ENCODE data around the gene KIF17. TPM values are rescaled to one million over a fixed set of nuclear protein-coding genes. Genes with fewer than 3 reads are reported as not detected.

Gene KIF17
- total RNA-seq, 1 donor from 2014 or later = not detected

DNA sequence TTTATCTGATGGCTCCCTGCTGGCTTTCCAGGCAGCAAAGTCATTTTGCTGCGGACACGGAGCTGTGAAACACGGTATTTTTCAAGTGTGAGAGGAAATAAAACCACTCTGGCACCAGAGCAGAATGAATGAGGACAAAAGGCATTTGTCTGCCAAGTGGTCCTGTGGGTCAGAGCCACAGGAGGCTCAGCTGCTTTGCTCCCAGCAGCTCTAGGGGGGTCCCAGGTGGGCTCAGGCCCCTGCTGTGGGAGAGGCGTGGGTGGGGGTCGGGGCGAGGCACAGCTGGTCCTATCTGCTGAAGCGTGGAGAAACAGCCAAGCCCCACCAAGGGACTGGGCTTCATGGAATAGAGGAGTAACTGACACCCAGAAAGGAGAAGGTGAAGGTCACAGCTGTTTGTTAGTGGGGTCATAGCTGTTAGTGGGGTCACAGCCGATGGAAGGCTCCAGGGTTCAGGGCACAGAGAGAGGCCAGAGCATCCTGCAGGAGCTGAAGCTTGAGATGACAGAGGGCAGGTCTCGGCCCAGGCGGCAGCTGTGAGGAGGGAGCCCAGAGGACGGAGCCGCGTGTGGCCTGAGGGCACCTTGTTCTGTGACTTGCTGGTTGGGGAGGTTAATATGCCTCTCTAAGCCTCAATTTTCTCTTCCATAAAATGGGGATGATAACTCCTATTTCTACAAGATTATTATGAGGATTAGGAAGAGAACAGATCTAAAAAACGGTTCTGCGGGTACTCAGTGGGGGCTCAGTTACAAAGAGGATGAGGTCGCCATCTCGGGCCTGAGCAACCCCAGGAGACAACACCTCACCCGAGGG lies 7.1 kb downstream of the KIF17 start:
- intact Hi-C loops (cut with micrococcal nuclease) = no loop called here
- Mint-ChIP-seq H3K27ac (no peak overlapping the region), H3K4me3 (no peak overlapping the region), H3K36me3 (ENCODE audit: low read depth) (no peaks in the 10 kb centered on the region), H3K4me1 (no peaks in the 10 kb centered on the region), H3K9me3 (no peaks in the 10 kb centered on the region), H3K27me3 (peaks cover 5% of the 10 kb centered on the region)
- no peak for DNase-seq

GRCh38 chr1:20709868-20710267 lies 7.9 kb downstream of the KIF17 start:
- H3K9me3 Mint-ChIP-seq = no peaks in the 10 kb centered on the region
- no peak for DNase-seq
- no peaks in the 10 kb centered on the region for H3K27me3 Mint-ChIP-seq
- no peak overlapping the region for H3K4me3 Mint-ChIP-seq
- H3K36me3 Mint-ChIP-seq (ENCODE audit: low read depth) = no peaks in the 10 kb centered on the region
- no peaks in the 10 kb centered on the region for H3K4me1 Mint-ChIP-seq
- intact Hi-C loops (cut with micrococcal nuclease) = no loop called here
- no peak overlapping the region for H3K27ac Mint-ChIP-seq

GRCh38 chr1:20708891-20709290 lies 8.9 kb downstream of the KIF17 start:
- no peak overlapping the region for H3K27ac Mint-ChIP-seq
- H3K27me3 Mint-ChIP-seq = no peaks in the 10 kb centered on the region
- no peaks in the 10 kb centered on the region for H3K36me3 Mint-ChIP-seq (ENCODE audit: low read depth)
- no peaks in the 10 kb centered on the region for H3K9me3 Mint-ChIP-seq
- H3K4me1 Mint-ChIP-seq = no peaks in the 10 kb centered on the region
- H3K4me3 Mint-ChIP-seq = no peak overlapping the region
- intact Hi-C loops (cut with micrococcal nuclease) = no loop called here
- DNase-seq = no peak

GRCh38 chr1:20708057-20708456 lies 9.8 kb downstream of the KIF17 start:
- Mint-ChIP-seq H3K9me3 (no peaks in the 10 kb centered on the region), H3K36me3 (ENCODE audit: low read depth) (no peaks in the 10 kb centered on the region), H3K4me3 (no peak overlapping the region), H3K27ac (no peak overlapping the region), H3K27me3 (no peaks in the 10 kb centered on the region), H3K4me1 (no peaks in the 10 kb centered on the region)
- intact Hi-C loops (cut with micrococcal nuclease) = no loop called here
- no peak for DNase-seq

DNA sequence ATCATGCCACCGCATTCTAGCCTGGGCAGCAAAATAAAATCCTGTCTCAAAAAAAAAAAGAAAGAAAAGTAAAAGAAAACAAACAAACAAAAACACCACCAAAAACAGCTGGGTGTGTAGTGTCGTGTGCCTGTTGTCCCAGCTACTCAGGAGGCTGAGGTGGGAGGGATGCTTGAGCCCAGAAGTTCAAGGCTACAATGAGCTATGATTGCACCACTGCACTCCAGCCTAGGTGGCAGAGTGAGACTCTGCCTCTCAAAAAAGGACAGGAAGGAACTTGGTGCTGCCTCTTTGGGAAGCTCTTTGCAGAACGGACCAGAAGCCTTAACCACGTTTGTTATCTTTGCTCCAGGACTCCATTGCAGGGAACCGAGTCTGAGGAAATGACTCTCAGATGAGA lies 11.0 kb downstream of the KIF17 start:
- Mint-ChIP-seq H3K4me1 (no peaks in the 10 kb centered on the region), H3K36me3 (ENCODE audit: low read depth) (no peaks in the 10 kb centered on the region), H3K4me3 (no peak overlapping the region), H3K9me3 (no peaks in the 10 kb centered on the region), H3K27ac (no peak overlapping the region), H3K27me3 (no peaks in the 10 kb centered on the region)
- no peak for DNase-seq
- intact Hi-C loops (cut with micrococcal nuclease) = no loop called here

- intact Hi-C loops (cut with micrococcal nuclease) = no loop called here
- H3K27ac Mint-ChIP-seq = no peak overlapping the region
- H3K36me3 Mint-ChIP-seq (ENCODE audit: low read depth) = no peaks in the 10 kb centered on the region
- H3K27me3 Mint-ChIP-seq = no peaks in the 10 kb centered on the region
- H3K4me3 Mint-ChIP-seq = no peak overlapping the region
- no peaks in the 10 kb centered on the region for H3K4me1 Mint-ChIP-seq
- no peak for DNase-seq
- H3K9me3 Mint-ChIP-seq = no peaks in the 10 kb centered on the region
These were observed 12.5 kb downstream of the KIF17 start for GRCh38 chr1:20705203-20705755.

GRCh38 chr1:20704390-20705202 lies 13.2 kb downstream of the KIF17 start:
- no peaks in the 10 kb centered on the region for H3K4me1 Mint-ChIP-seq
- H3K36me3 Mint-ChIP-seq (ENCODE audit: low read depth) = no peaks in the 10 kb centered on the region
- no peak overlapping the region for H3K4me3 Mint-ChIP-seq
- intact Hi-C loops (cut with micrococcal nuclease) = no loop called here
- H3K27me3 Mint-ChIP-seq = no peaks in the 10 kb centered on the region
- H3K27ac Mint-ChIP-seq = no peak overlapping the region
- no peaks in the 10 kb centered on the region for H3K9me3 Mint-ChIP-seq
- DNase-seq = no peak

- H3K4me1 Mint-ChIP-seq = no peaks in the 10 kb centered on the region
- no peaks in the 10 kb centered on the region for H3K27me3 Mint-ChIP-seq
- intact Hi-C loops (cut with micrococcal nuclease) = no loop called here
- H3K36me3 Mint-ChIP-seq (ENCODE audit: low read depth) = no peaks in the 10 kb centered on the region
- no peak overlapping the region for H3K4me3 Mint-ChIP-seq
- H3K9me3 Mint-ChIP-seq = no peaks in the 10 kb centered on the region
- no peak overlapping the region for H3K27ac Mint-ChIP-seq
- DNase-seq = no peak
These were observed 14.6 kb downstream of the KIF17 start for GRCh38 chr1:20703124-20703756.

GRCh38 chr1:20702416-20702815 lies 15.4 kb downstream of the KIF17 start:
- Mint-ChIP-seq H3K4me1 (no peaks in the 10 kb centered on the region), H3K27me3 (no peaks in the 10 kb centered on the region), H3K9me3 (no peaks in the 10 kb centered on the region), H3K27ac (no peak overlapping the region), H3K36me3 (ENCODE audit: low read depth) (no peaks in the 10 kb centered on the region), H3K4me3 (no peak overlapping the region)
- intact Hi-C loops (cut with micrococcal nuclease) = no loop called here
- no peak for DNase-seq

GRCh38 chr1:20701847-20702246 lies 16.0 kb downstream of the KIF17 start:
- peaks cover 2% of the 10 kb centered on the region for H3K4me1 Mint-ChIP-seq
- no peak for DNase-seq
- intact Hi-C loops (cut with micrococcal nuclease) = no loop called here
- H3K9me3 Mint-ChIP-seq = no peaks in the 10 kb centered on the region
- H3K27me3 Mint-ChIP-seq = no peaks in the 10 kb centered on the region
- H3K36me3 Mint-ChIP-seq (ENCODE audit: low read depth) = no peaks in the 10 kb centered on the region
- H3K27ac Mint-ChIP-seq = no peak overlapping the region
- no peak overlapping the region for H3K4me3 Mint-ChIP-seq

DNA sequence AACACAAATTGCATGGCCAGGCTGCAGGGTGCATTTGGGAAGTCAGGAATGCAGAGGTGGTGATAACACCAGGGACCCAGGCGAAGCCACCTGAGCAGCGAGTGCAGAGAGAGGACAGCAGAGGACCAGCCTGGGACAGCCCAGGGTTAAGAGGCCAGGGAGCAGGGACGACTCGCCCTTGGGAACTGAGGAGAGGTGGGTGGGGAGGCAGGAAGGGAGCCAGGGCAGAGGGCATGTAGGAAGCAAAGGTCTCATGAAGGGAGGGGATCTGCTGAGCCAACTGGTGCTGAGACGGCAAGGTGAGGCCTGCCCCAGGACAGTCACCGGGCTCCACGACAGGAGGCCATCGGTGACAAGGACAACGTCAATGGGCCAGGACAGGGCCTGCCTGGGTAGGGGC lies 16.4 kb downstream of the KIF17 start:
- Mint-ChIP-seq H3K27me3 (no peaks in the 10 kb centered on the region), H3K4me3 (no peak overlapping the region), H3K4me1 (peaks cover 4% of the 10 kb centered on the region), H3K9me3 (no peaks in the 10 kb centered on the region), H3K36me3 (ENCODE audit: low read depth) (no peaks in the 10 kb centered on the region), H3K27ac (no peak overlapping the region)
- intact Hi-C loops (cut with micrococcal nuclease) = no loop called here
- DNase-seq = no peak

GRCh38 chr1:20700636-20701215 lies 17.1 kb downstream of the KIF17 start:
- Mint-ChIP-seq H3K27ac (no peak overlapping the region), H3K9me3 (no peaks in the 10 kb centered on the region), H3K36me3 (ENCODE audit: low read depth) (no peaks in the 10 kb centered on the region), H3K4me1 (peaks cover 7% of the 10 kb centered on the region), H3K4me3 (no peak overlapping the region), H3K27me3 (peaks cover under 1% of the 10 kb centered on the region)
- intact Hi-C loops (cut with micrococcal nuclease) = no loop called here
- no peak for DNase-seq

- peaks cover 5% of the 10 kb centered on the region for H3K27me3 Mint-ChIP-seq
- H3K27ac Mint-ChIP-seq = no peak overlapping the region
- H3K9me3 Mint-ChIP-seq = no peaks in the 10 kb centered on the region
- no peak for DNase-seq
- H3K4me1 Mint-ChIP-seq = peaks cover 7% of the 10 kb centered on the region
- H3K4me3 Mint-ChIP-seq = no peak overlapping the region
- intact Hi-C loops (cut with micrococcal nuclease) = no loop called here
- no peaks in the 10 kb centered on the region for H3K36me3 Mint-ChIP-seq (ENCODE audit: low read depth)
These were observed 18.2 kb downstream of the KIF17 start for GRCh38 chr1:20699558-20699957.
